NT2/D1 (cell line): Measurements from ENCODE around the gene PTPRH.
A peak's percentile ranks its signal among the peaks of the same experiment; 100 is the strongest.

Experiments
- DNase-seq: peaks from one replicate; pipeline ENCODE4 v3.0.0-alpha.2; 2011; ENCODE audit warnings: low read depth, low spot score
- H3K27me3 ChIP-seq: 2 replicates; pipeline ENCODE4 v1.6.0; 2011; ENCODE audit warnings: mild to moderate bottlenecking; ENCODE audit not compliant: insufficient read length, insufficient read depth
- H3K36me3 ChIP-seq: 2 replicates; pipeline ENCODE4 v1.6.1; 2011; ENCODE audit warnings: mild to moderate bottlenecking, low read length, mixed read lengths; ENCODE audit not compliant: insufficient read depth, insufficient read length
- H3K4me1 ChIP-seq: 2 replicates; pipeline ENCODE4 v1.5.1; 2011; ENCODE audit not compliant: insufficient read depth, insufficient read length
- H3K4me3 ChIP-seq: 2 replicates; pipeline ENCODE4 v1.5.1; 2011; ENCODE audit warnings: low read depth; ENCODE audit not compliant: insufficient read length
- H3K9ac ChIP-seq: 2 replicates; pipeline ENCODE4 v1.6.0; 2011; ENCODE audit warnings: low read depth; ENCODE audit not compliant: insufficient read length
- H3K9me3 ChIP-seq: 2 replicates; pipeline ENCODE4 v1.5.1; 2011; ENCODE audit warnings: mild to moderate bottlenecking, low read length; ENCODE audit not compliant: insufficient read depth
- SUZ12 ChIP-seq: IDR thresholded peaks from 2 replicates; pipeline ENCODE4 v1.6.1; 2011; ENCODE audit not compliant: insufficient read length, insufficient read depth; ENCODE audit errors: extremely low read depth
- YY1 ChIP-seq: IDR thresholded peaks from 2 replicates; pipeline ENCODE4 v1.6.1; 2011; ENCODE audit not compliant: insufficient read length, insufficient read depth
- ZNF274 ChIP-seq: IDR thresholded peaks from 2 replicates; pipeline ENCODE4 v1.6.1; 2011; ENCODE audit warnings: mild to moderate bottlenecking, low read depth, low read length

The PTPRH gene

GRCh38 chr19:55165952-55166529, 43.3 kb downstream of the PTPRH start:
- peaks cover 2% of the 10 kb centered on the region for H3K4me1 ChIP-seq
- peaks cover 14% of the 10 kb centered on the region for H3K27me3 ChIP-seq
- TF ChIP-seq YY1 (no peak), SUZ12 (no peak), ZNF274 (no peak)
- H3K9ac ChIP-seq, result no peak overlapping the region
- H3K4me3 ChIP-seq, result peak overlapping the region; percentile 44
- H3K9me3 ChIP-seq, result no peaks in the 10 kb centered on the region
- H3K36me3 ChIP-seq, result no peaks in the 10 kb centered on the region
- DNase-seq, result peak; percentile 85

- TF ChIP-seq SUZ12, result no peak
- TF ChIP-seq ZNF274, result no peak
- H3K36me3 ChIP-seq, result no peaks in the 10 kb centered on the region
- no peak overlapping the region for H3K9ac ChIP-seq
- H3K4me3 ChIP-seq, result no peak overlapping the region
- H3K9me3 ChIP-seq, result no peaks in the 10 kb centered on the region
- H3K4me1 ChIP-seq, result peaks cover 7% of the 10 kb centered on the region
- DNase-seq, result no peak
- H3K27me3 ChIP-seq, result no peaks in the 10 kb centered on the region
Measured at GRCh38 chr19:55161571-55162322, 47.6 kb downstream of the PTPRH start.

DNA sequence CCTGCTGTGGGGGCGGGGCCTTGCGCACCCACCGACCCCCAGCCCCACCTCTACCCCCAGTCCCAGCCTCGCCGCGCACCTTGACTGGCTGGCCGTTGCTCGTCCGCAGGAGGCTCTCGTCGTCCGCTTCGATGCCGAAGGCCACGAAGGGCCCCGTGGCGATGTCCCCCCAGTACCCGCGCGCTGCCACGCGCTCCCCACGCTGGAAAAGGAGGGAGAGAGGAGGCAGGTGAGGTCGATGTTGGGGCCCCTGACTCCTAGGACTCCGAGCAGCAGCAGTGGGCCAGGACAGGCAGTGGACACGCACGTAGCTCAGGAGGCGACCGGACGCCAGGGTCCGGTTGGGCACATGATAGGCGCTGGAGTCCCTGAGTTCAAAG, 48.3 kb downstream of the PTPRH start:
- DNase-seq, result no peak
- Histone ChIP-seq H3K9me3 (no peaks in the 10 kb centered on the region), H3K4me3 (peak overlapping the region; percentile 13), H3K36me3 (no peaks in the 10 kb centered on the region), H3K9ac (peak overlapping the region; percentile 44), H3K27me3 (no peaks in the 10 kb centered on the region), H3K4me1 (peaks cover 7% of the 10 kb centered on the region)
- TF ChIP-seq YY1 (no peak), ZNF274 (no peak), SUZ12 (no peak)

GRCh38 chr19:55160128-55160985, 48.9 kb downstream of the PTPRH start:
- no peaks in the 10 kb centered on the region for H3K9me3 ChIP-seq
- H3K27me3 ChIP-seq, result no peaks in the 10 kb centered on the region
- peak overlapping the region; percentile 61 for H3K9ac ChIP-seq
- DNase-seq, result no peak
- no peak overlapping the region for H3K4me3 ChIP-seq
- TF ChIP-seq ZNF274, result no peak
- no peak for TF ChIP-seq SUZ12
- no peak for TF ChIP-seq YY1
- no peaks in the 10 kb centered on the region for H3K36me3 ChIP-seq
- peaks cover 5% of the 10 kb centered on the region for H3K4me1 ChIP-seq

- H3K4me3 ChIP-seq, result no peak overlapping the region
- DNase-seq, result no peak
- no peaks in the 10 kb centered on the region for H3K27me3 ChIP-seq
- no peaks in the 10 kb centered on the region for H3K36me3 ChIP-seq
- TF ChIP-seq YY1 (no peak), ZNF274 (no peak)
- peak overlapping the region; percentile 67 for H3K9ac ChIP-seq
- H3K4me1 ChIP-seq, result peaks cover 5% of the 10 kb centered on the region
- H3K9me3 ChIP-seq, result no peaks in the 10 kb centered on the region
Measured at GRCh38 chr19:55158848-55159749, 50.2 kb downstream of the PTPRH start.

DNA sequence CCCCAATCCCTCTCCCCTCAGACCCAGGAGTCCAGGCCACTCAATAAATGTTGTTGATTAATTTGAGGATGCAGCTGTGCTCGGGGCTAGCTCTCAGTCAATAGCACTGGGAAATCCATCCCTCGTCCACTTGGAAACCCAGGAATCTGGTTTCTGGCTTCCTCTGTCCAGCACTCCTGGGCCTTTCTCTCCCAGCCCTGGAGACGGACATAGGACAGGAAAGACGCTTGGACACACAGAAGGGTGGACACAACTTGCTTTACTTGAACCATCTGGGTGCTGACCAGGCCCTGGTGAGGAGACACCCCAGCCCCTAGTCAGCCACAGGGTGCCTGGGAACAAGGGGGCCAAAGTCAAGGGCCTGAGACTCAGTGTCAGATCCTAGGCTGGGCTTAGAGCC, 50.9 kb downstream of the PTPRH start:
- Histone ChIP-seq H3K9ac (no peak overlapping the region), H3K36me3 (no peaks in the 10 kb centered on the region), H3K4me1 (peaks cover 5% of the 10 kb centered on the region), H3K27me3 (no peaks in the 10 kb centered on the region), H3K9me3 (no peaks in the 10 kb centered on the region), H3K4me3 (no peak overlapping the region)
- TF ChIP-seq YY1, result no peak
- no peak for TF ChIP-seq SUZ12
- no peak for TF ChIP-seq ZNF274
- DNase-seq, result no peak
